Fibroblast of lung (primary cell): Measurements from ENCODE around the gene SLC44A1. TPM values are rescaled to one million over a fixed set of nuclear protein-coding genes. Genes with fewer than 3 reads are reported as not detected.

ENCODE experiments used
- DNase-seq, 2 donors: peaks; one replicate each; pipeline versions ENCODE4 v3.0.0 to v3.0.0-alpha.2; 2010; ENCODE audit warnings: low read depth in 2 of 2
- H2AFZ ChIP-seq: 2 replicates; pipeline ENCODE4 v1.5.1; 2012; ENCODE audit warnings: low read length, control low read depth, inconsistent platforms
- H3K27ac ChIP-seq: 2 replicates; pipeline ENCODE4 v1.5.1; 2011; ENCODE audit warnings: low read length, control low read depth; ENCODE audit not compliant: insufficient read depth
- H3K27me3 ChIP-seq: 2 replicates; pipeline ENCODE4 v1.5.1; 2011; ENCODE audit warnings: mild to moderate bottlenecking, low read length; ENCODE audit not compliant: control insufficient read depth, insufficient read depth
- H3K36me3 ChIP-seq: 2 replicates; pipeline ENCODE4 v1.5.1; 2011; ENCODE audit warnings: low read length; ENCODE audit not compliant: control insufficient read depth, insufficient read depth
- H3K4me1 ChIP-seq: 2 replicates; pipeline ENCODE4 v1.5.1; 2011; ENCODE audit warnings: low read length; ENCODE audit not compliant: control insufficient read depth, insufficient read depth; ENCODE audit errors: extremely low read depth
- H3K4me2 ChIP-seq: 2 replicates; pipeline ENCODE4 v1.5.1; 2011; ENCODE audit warnings: low read length, control low read depth; ENCODE audit not compliant: insufficient read depth; ENCODE audit errors: extremely low read depth
- H3K4me3 ChIP-seq, 4 experiments: fragments of 200-600 bp in 1 of 4; sonication (generic) in 1 of 4; replicated peaks in 1 of 4; 2 replicates each; pipeline ENCODE4 v1.5.1; 2011 to 2016; ENCODE audit warnings: low read length in 4 of 4, low read depth in 3 of 4, mild to moderate bottlenecking in 3 of 4, control low read depth in 2 of 4, inconsistent platforms in 1 of 4, mixed read lengths in 1 of 4; ENCODE audit not compliant: insufficient read depth in 1 of 4; ENCODE audit errors: control extremely low read depth in 1 of 4
- H3K79me2 ChIP-seq: 2 replicates; pipeline ENCODE4 v1.5.1; 2012; ENCODE audit warnings: mild to moderate bottlenecking, low read length, inconsistent platforms; ENCODE audit not compliant: control insufficient read depth, insufficient read depth
- H3K9ac ChIP-seq: 2 replicates; pipeline ENCODE4 v1.5.1; 2011; ENCODE audit warnings: mild to moderate bottlenecking, low read length, control low read depth; ENCODE audit not compliant: insufficient read depth
- H3K9me3 ChIP-seq: 2 replicates; pipeline ENCODE4 v1.5.1; 2012; ENCODE audit warnings: low read depth, low read length; ENCODE audit not compliant: control insufficient read depth, insufficient read depth
- H4K20me1 ChIP-seq: 2 replicates; pipeline ENCODE4 v1.5.1; 2011; ENCODE audit warnings: low read length; ENCODE audit not compliant: control insufficient read depth, insufficient read depth; ENCODE audit errors: extremely low read depth
- EZH2 ChIP-seq: IDR thresholded peaks from 2 replicates; pipeline ENCODE4 v1.5.1; 2012; ENCODE audit warnings: low read length, control low read depth, mild to moderate bottlenecking; ENCODE audit errors: missing control alignments
- polyA plus RNA-seq, 2 donors: library from polyadenylated mRNA; depleted of rRNA in 1 of 2; stranded (reverse) in 1 of 2; unstranded in 1 of 2; fragments of >200 nt; gene quantifications; 2 replicates each; pipeline ENCODE4 v1.2.1, GENCODE V29; 2011 to 2012; ENCODE audit warnings: missing spikeins in 1 of 2
- total RNA-seq: library from RNA; depleted of rRNA; stranded (reverse); fragments of >200 nt; gene quantifications from 2 replicates; pipeline ENCODE4 v1.2.1, GENCODE V29; 2014
- TF ChIP-seq, protein P1 (sequence below), 2 donors: IDR thresholded peaks in 1 of 2; conservative IDR thresholded peaks in 1 of 2; 1 replicate in 1 of 2; 2 replicates in 1 of 2; pipeline ENCODE4 v1.5.1; 2011 to 2012; ENCODE audit warnings: low read length in 2 of 2, control low read depth in 1 of 2, inconsistent platforms in 1 of 2, low read depth in 1 of 2, mild to moderate bottlenecking in 1 of 2

The SLC44A1 gene
- total and polyA plus RNA-seq, 2 donors (not counting 1 experiment from before 2014, with no cell fraction given): 35.9 to 54.2 TPM

DNA sequence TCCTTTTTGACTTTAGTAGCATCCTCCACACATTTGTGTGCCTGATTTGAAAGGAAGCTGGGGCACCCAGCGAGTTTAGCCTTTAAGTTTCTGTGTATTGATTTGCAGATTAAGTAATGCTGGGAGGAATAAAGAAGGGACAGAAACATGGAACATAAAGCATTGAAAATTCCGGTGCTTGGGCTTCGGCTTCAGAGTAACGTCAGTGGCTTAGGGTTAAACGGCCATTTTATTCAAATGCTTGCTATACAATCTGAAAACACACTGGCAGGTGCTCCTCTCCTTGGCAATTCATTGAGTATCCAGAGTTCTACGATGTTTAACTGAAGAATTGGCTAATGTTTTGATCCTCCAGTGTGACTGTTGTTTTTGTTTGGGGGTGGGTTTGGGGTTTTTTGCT lies 145.3 kb downstream of the SLC44A1 start:
- no peak overlapping the region for H3K4me2 ChIP-seq
- no peak for TF ChIP-seq EZH2
- TF ChIP-seq, protein P1, sequence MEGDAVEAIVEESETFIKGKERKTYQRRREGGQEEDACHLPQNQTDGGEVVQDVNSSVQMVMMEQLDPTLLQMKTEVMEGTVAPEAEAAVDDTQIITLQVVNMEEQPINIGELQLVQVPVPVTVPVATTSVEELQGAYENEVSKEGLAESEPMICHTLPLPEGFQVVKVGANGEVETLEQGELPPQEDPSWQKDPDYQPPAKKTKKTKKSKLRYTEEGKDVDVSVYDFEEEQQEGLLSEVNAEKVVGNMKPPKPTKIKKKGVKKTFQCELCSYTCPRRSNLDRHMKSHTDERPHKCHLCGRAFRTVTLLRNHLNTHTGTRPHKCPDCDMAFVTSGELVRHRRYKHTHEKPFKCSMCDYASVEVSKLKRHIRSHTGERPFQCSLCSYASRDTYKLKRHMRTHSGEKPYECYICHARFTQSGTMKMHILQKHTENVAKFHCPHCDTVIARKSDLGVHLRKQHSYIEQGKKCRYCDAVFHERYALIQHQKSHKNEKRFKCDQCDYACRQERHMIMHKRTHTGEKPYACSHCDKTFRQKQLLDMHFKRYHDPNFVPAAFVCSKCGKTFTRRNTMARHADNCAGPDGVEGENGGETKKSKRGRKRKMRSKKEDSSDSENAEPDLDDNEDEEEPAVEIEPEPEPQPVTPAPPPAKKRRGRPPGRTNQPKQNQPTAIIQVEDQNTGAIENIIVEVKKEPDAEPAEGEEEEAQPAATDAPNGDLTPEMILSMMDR (conservative IDR thresholded peaks at IDR 0.05 in 1 of 2, IDR thresholded peaks at IDR 0.05 in 1 of 2; ENCODE audit: low read depth in 1 of 2, low read length in 2 of 2): no peak
- H3K27ac ChIP-seq: no peak overlapping the region
- no peak overlapping the region for H3K4me3 ChIP-seq
- no peaks in the 10 kb centered on the region for H3K36me3 ChIP-seq
- H3K79me2 ChIP-seq: no peaks in the 10 kb centered on the region
- H3K9me3 ChIP-seq: no peaks in the 10 kb centered on the region
- no peaks in the 10 kb centered on the region for H3K27me3 ChIP-seq
- H2AFZ ChIP-seq: no peak overlapping the region
- no peak overlapping the region for H3K9ac ChIP-seq
- H4K20me1 ChIP-seq: no peaks in the 10 kb centered on the region
- H3K4me1 ChIP-seq: no peaks in the 10 kb centered on the region
- no peak for DNase-seq

DNA sequence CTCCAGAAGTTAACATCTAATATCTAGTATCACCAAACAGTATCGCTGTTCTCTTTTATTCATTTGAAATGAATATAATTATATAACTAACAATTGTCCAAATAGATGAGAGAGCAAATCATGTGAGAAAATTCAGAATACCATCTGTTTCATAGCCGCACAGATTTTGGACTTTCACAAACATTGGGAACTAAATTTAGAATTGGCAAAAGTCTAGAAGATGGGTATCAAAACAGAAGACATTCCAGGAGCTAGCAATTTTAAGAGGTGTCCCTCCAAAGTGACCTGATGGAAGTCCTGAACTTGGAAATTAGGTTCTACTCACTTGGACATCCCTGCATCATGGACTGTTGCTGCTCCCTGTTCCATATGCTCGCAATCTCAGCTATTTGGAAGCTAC lies 146.4 kb downstream of the SLC44A1 start:
- H3K36me3 ChIP-seq: no peaks in the 10 kb centered on the region
- DNase-seq: no peak
- no peaks in the 10 kb centered on the region for H3K79me2 ChIP-seq
- no peak overlapping the region for H2AFZ ChIP-seq
- no peak for TF ChIP-seq EZH2
- TF ChIP-seq, protein P1 (conservative IDR thresholded peaks at IDR 0.05 in 1 of 2, IDR thresholded peaks at IDR 0.05 in 1 of 2; ENCODE audit: low read depth in 1 of 2, low read length in 2 of 2): no peak
- H4K20me1 ChIP-seq: no peaks in the 10 kb centered on the region
- no peak overlapping the region for H3K9ac ChIP-seq
- H3K4me1 ChIP-seq: no peaks in the 10 kb centered on the region
- no peak overlapping the region for H3K27ac ChIP-seq
- no peaks in the 10 kb centered on the region for H3K9me3 ChIP-seq
- no peak overlapping the region for H3K4me3 ChIP-seq
- H3K4me2 ChIP-seq: no peak overlapping the region
- no peaks in the 10 kb centered on the region for H3K27me3 ChIP-seq

DNA sequence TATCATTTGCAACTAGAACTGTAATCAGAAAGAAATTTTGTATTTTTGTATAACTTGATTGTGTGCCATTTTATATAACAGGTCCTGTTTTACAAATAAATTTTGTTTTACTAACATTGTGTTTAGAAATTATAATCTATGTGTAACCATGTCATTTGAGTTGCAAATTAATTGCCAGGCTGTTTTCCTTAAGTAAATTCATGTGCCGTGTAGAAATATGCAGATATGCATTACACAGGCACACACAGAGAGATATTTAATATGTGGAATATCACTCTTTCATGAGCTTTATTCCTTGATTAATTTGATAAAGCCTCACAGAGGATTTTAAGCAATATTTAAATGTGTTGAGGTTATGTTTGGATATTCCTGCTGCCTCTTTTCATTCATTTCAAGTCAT lies 146.8 kb downstream of the SLC44A1 start:
- no peak overlapping the region for H3K9ac ChIP-seq
- no peak overlapping the region for H3K27ac ChIP-seq
- H3K36me3 ChIP-seq: no peaks in the 10 kb centered on the region
- no peaks in the 10 kb centered on the region for H3K27me3 ChIP-seq
- H2AFZ ChIP-seq: no peak overlapping the region
- no peak overlapping the region for H3K4me2 ChIP-seq
- no peaks in the 10 kb centered on the region for H3K79me2 ChIP-seq
- no peak overlapping the region for H3K4me3 ChIP-seq
- no peaks in the 10 kb centered on the region for H3K9me3 ChIP-seq
- DNase-seq: no peak
- H3K4me1 ChIP-seq: no peaks in the 10 kb centered on the region
- no peaks in the 10 kb centered on the region for H4K20me1 ChIP-seq
- TF ChIP-seq EZH2: no peak
- TF ChIP-seq, protein P1 (conservative IDR thresholded peaks at IDR 0.05 in 1 of 2, IDR thresholded peaks at IDR 0.05 in 1 of 2; ENCODE audit: low read depth in 1 of 2, low read length in 2 of 2): no peak
